ENCODE measurements around the gene SSBP2.

- TF ChIP-seq, protein P1, sequence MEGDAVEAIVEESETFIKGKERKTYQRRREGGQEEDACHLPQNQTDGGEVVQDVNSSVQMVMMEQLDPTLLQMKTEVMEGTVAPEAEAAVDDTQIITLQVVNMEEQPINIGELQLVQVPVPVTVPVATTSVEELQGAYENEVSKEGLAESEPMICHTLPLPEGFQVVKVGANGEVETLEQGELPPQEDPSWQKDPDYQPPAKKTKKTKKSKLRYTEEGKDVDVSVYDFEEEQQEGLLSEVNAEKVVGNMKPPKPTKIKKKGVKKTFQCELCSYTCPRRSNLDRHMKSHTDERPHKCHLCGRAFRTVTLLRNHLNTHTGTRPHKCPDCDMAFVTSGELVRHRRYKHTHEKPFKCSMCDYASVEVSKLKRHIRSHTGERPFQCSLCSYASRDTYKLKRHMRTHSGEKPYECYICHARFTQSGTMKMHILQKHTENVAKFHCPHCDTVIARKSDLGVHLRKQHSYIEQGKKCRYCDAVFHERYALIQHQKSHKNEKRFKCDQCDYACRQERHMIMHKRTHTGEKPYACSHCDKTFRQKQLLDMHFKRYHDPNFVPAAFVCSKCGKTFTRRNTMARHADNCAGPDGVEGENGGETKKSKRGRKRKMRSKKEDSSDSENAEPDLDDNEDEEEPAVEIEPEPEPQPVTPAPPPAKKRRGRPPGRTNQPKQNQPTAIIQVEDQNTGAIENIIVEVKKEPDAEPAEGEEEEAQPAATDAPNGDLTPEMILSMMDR (IDR thresholded peaks at IDR 0.05; ENCODE audit: insufficient read depth, low read length) = no peak
- no peak for TF ChIP-seq POLR2AphosphoS5 (IDR thresholded peaks at IDR 0.05; ENCODE audit: low read depth)
- TF ChIP-seq, protein P2, sequence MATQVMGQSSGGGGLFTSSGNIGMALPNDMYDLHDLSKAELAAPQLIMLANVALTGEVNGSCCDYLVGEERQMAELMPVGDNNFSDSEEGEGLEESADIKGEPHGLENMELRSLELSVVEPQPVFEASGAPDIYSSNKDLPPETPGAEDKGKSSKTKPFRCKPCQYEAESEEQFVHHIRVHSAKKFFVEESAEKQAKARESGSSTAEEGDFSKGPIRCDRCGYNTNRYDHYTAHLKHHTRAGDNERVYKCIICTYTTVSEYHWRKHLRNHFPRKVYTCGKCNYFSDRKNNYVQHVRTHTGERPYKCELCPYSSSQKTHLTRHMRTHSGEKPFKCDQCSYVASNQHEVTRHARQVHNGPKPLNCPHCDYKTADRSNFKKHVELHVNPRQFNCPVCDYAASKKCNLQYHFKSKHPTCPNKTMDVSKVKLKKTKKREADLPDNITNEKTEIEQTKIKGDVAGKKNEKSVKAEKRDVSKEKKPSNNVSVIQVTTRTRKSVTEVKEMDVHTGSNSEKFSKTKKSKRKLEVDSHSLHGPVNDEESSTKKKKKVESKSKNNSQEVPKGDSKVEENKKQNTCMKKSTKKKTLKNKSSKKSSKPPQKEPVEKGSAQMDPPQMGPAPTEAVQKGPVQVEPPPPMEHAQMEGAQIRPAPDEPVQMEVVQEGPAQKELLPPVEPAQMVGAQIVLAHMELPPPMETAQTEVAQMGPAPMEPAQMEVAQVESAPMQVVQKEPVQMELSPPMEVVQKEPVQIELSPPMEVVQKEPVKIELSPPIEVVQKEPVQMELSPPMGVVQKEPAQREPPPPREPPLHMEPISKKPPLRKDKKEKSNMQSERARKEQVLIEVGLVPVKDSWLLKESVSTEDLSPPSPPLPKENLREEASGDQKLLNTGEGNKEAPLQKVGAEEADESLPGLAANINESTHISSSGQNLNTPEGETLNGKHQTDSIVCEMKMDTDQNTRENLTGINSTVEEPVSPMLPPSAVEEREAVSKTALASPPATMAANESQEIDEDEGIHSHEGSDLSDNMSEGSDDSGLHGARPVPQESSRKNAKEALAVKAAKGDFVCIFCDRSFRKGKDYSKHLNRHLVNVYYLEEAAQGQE (IDR thresholded peaks at IDR 0.05; ENCODE audit: insufficient replicate concordance, low read depth) = no peak
Observed at GRCh38 chr5:81575924-81576323, 175.0 kb downstream of the SSBP2 start.

Data from HL-60 (cell line).